Gastrocnemius medialis (tissue), 4 donors: ENCODE results near the gene MPPED2.

Experiments
- POLR2A ChIP-seq, 2 donors: fragments of 450-650 bp; IDR thresholded peaks; one replicate each; pipeline ENCODE4 v1.6.1; 2017; ENCODE audit warnings: antibody characterized with exemption in 2 of 2, mild to moderate bottlenecking in 2 of 2, moderate library complexity in 2 of 2
- TF ChIP-seq, protein P1 (sequence below), 5 experiments: fragments of 450-650 bp in 3 of 5; fragments of 200-600 bp in 2 of 5; sonication (generic) in 2 of 5; IDR thresholded peaks in 4 of 5; conservative IDR thresholded peaks in 1 of 5; 1 replicate in 4 of 5; 2 replicates in 1 of 5; pipeline ENCODE4 v1.5.1; 2016 to 2019; ENCODE audit warnings: antibody characterized with exemption in 5 of 5, mild to moderate bottlenecking in 3 of 5, moderate library complexity in 3 of 5

DNA sequence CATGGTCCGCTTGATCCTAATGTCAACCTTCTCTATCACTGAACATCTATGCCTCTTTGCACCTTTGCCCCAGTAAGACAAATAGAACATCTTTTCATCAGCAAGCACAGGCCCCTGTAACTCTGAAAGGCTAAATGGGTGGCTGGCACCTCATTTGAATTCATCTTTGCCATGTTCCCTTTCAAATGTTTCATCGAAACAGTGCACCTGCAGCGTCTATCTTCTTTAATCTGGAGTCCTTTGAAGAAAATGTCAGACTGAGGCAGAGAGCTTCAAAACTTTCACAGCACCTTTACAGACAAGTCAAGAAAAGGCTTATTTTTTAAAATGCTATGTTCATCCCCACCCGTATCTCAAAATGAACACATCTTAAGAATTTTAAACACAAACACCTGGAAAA lies 3.4 kb downstream of the MPPED2 start:
- TF ChIP-seq, protein P1, sequence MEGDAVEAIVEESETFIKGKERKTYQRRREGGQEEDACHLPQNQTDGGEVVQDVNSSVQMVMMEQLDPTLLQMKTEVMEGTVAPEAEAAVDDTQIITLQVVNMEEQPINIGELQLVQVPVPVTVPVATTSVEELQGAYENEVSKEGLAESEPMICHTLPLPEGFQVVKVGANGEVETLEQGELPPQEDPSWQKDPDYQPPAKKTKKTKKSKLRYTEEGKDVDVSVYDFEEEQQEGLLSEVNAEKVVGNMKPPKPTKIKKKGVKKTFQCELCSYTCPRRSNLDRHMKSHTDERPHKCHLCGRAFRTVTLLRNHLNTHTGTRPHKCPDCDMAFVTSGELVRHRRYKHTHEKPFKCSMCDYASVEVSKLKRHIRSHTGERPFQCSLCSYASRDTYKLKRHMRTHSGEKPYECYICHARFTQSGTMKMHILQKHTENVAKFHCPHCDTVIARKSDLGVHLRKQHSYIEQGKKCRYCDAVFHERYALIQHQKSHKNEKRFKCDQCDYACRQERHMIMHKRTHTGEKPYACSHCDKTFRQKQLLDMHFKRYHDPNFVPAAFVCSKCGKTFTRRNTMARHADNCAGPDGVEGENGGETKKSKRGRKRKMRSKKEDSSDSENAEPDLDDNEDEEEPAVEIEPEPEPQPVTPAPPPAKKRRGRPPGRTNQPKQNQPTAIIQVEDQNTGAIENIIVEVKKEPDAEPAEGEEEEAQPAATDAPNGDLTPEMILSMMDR (IDR thresholded peaks at IDR 0.05 in 4 of 5, conservative IDR thresholded peaks at IDR 0.05 in 1 of 5), result no peak
- TF ChIP-seq POLR2A (IDR thresholded peaks at IDR 0.05), result no peak
